ENCODE data around the gene COQ8A.

Gene COQ8A

DNA sequence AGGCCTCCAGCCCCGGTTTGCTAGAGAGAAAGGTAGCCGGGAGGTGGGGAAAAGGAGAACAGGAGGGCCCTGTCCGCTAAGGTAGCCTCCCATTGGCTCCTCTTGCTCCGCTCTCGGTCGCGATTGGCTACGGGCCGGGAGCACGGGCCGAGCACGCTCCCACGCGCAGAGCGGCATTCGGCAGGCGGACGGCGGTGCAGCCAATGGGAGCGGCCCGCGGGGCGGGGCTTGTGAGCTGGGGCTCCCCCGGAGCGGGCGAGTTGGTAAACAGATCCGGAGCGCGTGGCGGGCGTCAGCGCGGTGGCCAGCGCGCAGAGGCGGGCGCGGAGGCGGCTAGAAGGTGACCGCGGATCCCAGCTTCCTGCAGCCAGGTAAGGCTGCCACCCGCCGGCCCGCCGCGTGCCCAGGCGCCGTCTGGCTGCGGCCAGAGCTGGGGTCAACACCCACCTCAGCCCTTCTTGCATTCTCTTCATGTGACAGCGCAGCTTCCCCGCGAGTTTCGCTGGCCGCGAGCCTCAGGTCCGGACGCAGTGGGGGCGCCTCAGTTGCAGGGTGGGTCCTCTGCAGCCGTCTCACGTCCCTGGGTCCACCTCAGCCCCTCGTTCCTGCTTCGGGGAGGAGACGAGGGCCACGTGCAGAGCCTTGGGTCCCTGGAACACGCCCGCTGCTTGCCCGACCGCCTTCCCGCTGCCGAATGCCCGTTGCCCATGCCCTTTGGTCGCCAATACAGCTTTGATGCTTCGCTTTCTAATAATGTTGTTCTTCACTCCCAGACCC is at the start of gene COQ8A:
Gene COQ8A, plus strand, starts transcription at position 266 of the 777 bp plus-strand sequence. CDS start 21,092 bp downstream, outside the sequence.
- peaks cover 10 to 17% (median 12%) of the 10 kb centered on the region in 11 experiments for H3K9me3 ChIP-seq (replicated peaks in 1 of 11)
- TF ChIP-seq Cebpa-rat (IDR thresholded peaks at IDR 0.05), result no peak
- H3K27ac ChIP-seq, result peak within 1 kb of the TSS; percentile 76 to 99 (median 97)
- peak within 1 kb of the TSS; percentile 90 to 99 (median 96) for H3K4me2 ChIP-seq
- peak within 1 kb of the TSS; percentile 83 to 97 (median 93) for H3K9ac ChIP-seq
- H3K36me3 ChIP-seq, result no peaks in the 10 kb centered on the region; a peak in 1 of 22 replicates
- H3K27me3 ChIP-seq, result no peaks in the 10 kb centered on the region
- H3K4me1 ChIP-seq, result peaks cover 49 to 66% (median 55%) of the 10 kb centered on the region in 10 experiments
- H4K20me1 ChIP-seq, result peaks cover 0 to 33% (median 5%) of the 10 kb centered on the region in 11 experiments; a peak in 10 of 22 replicates
- peak within 1 kb of the TSS; percentile 69 to 87 (median 74) for H3K4me3 ChIP-seq

GRCh38 chr1:226890331-226891108 is 49.6 kb upstream of the COQ8A start:
- H3K36me3 ChIP-seq, result peaks cover 0 to 34% (median 0%) of the 10 kb centered on the region in 11 experiments; a peak in 2 of 22 replicates

GRCh38 chr1:226891346-226891745 is 48.7 kb upstream of the COQ8A start:
- TF ChIP-seq Cebpa-rat (IDR thresholded peaks at IDR 0.05), result no peak
- peaks cover 0 to 36% (median 0%) of the 10 kb centered on the region in 11 experiments; a peak in 2 of 22 replicates for H3K36me3 ChIP-seq
- H3K27me3 ChIP-seq, result no peaks in the 10 kb centered on the region
- H4K20me1 ChIP-seq, result peaks cover 0 to 8% (median 0%) of the 10 kb centered on the region in 11 experiments; a peak in 2 of 22 replicates
- H3K4me3 ChIP-seq, result no peak overlapping the region
- H3K27ac ChIP-seq, result peak overlapping the region in 5 of 11 experiments; percentile 21 to 54 (median 40); a peak in 5 of 22 replicates
- peaks cover 28 to 69% (median 53%) of the 10 kb centered on the region in 10 experiments for H3K4me1 ChIP-seq
- H3K4me2 ChIP-seq, result peak overlapping the region; percentile 46 to 78 (median 66); a peak in 21 of 22 replicates
- H3K9ac ChIP-seq, result no peak overlapping the region
- H3K9me3 ChIP-seq (replicated peaks in 1 of 11), result 0 out of 22 replicates have a peak, but pooled peaks cover 0 to 4% (median 0%) of the 10 kb centered on the region in 11 experiments

More at GRCh38 chr1:226890331-226891108, 49.6 kb upstream of the COQ8A start:
- H3K4me3 ChIP-seq, result no peak overlapping the region
- H3K27me3 ChIP-seq, result no peaks in the 10 kb centered on the region
- H3K9ac ChIP-seq, result no peak overlapping the region
- H4K20me1 ChIP-seq, result peaks cover 0 to 10% (median 0%) of the 10 kb centered on the region in 11 experiments; a peak in 2 of 22 replicates
- no peak for TF ChIP-seq Cebpa-rat (IDR thresholded peaks at IDR 0.05)
- peaks cover 36 to 77% (median 61%) of the 10 kb centered on the region in 10 experiments for H3K4me1 ChIP-seq
- H3K9me3 ChIP-seq (replicated peaks in 1 of 11), result 0 out of 22 replicates have a peak, but pooled peaks cover 0 to 4% (median 0%) of the 10 kb centered on the region in 11 experiments
- no peak overlapping the region; a peak in 1 of 22 replicates for H3K27ac ChIP-seq
- peak overlapping the region in 7 of 11 experiments; percentile 19 to 75 (median 58); a peak in 13 of 22 replicates for H3K4me2 ChIP-seq

GRCh38 chr1:226891846-226892523 is 48.1 kb upstream of the COQ8A start:
- no peaks in the 10 kb centered on the region for H3K27me3 ChIP-seq
- 0 out of 22 replicates have a peak, but pooled peaks cover 0 to 4% (median 0%) of the 10 kb centered on the region in 11 experiments for H3K9me3 ChIP-seq (replicated peaks in 1 of 11)
- H3K4me2 ChIP-seq, result peak overlapping the region; percentile 46 to 78 (median 66)
- H3K27ac ChIP-seq, result peak overlapping the region in 5 of 11 experiments; percentile 21 to 54 (median 40); a peak in 6 of 22 replicates
- H3K4me1 ChIP-seq, result peaks cover 21 to 62% (median 46%) of the 10 kb centered on the region in 10 experiments
- peaks cover 0 to 2% (median 0%) of the 10 kb centered on the region in 11 experiments; a peak in 1 of 22 replicates for H4K20me1 ChIP-seq
- H3K36me3 ChIP-seq, result peaks cover 0 to 36% (median 0%) of the 10 kb centered on the region in 11 experiments; a peak in 2 of 22 replicates
- no peak for TF ChIP-seq Cebpa-rat (IDR thresholded peaks at IDR 0.05)
- H3K4me3 ChIP-seq, result no peak overlapping the region
- no peak overlapping the region; a peak in 1 of 22 replicates for H3K9ac ChIP-seq

DNA sequence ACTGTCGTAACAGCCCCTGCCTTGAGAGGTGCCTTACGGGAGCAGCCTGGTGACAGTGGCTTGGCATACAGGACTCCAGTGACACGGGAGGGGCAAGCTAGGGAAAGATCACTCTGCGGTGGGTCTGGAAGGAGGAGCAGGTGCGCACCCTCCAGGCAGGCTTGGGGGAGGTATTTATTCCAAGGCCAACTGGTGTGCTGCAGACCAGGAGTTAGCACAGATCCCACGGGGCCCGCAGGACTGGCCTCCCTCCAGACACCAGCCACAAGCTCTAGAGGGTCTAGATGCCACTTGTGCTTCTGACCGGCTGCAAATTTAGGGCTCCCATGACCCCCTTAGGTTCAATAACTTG is 47.6 kb upstream of the COQ8A start:
- Histone ChIP-seq H3K4me3 (no peak overlapping the region), H3K9ac (0 out of 22 replicates have a peak overlapping the region, but pooled peaks of 1 of the 11 experiments have one; percentile 20), H4K20me1 (no peaks in the 10 kb centered on the region), H3K4me1 (peaks cover 18 to 57% (median 41%) of the 10 kb centered on the region in 10 experiments), H3K9me3 (replicated peaks in 1 of 11) (0 out of 22 replicates have a peak, but pooled peaks cover 0 to 4% (median 0%) of the 10 kb centered on the region in 11 experiments), H3K27me3 (no peaks in the 10 kb centered on the region), H3K4me2 (peak overlapping the region; percentile 46 to 78 (median 66)), H3K27ac (peak overlapping the region in 1 of 11 experiments; percentile 7; a peak in 1 of 22 replicates), H3K36me3 (peaks cover 0 to 36% (median 0%) of the 10 kb centered on the region in 11 experiments; a peak in 2 of 22 replicates)
- TF ChIP-seq Cebpa-rat (IDR thresholded peaks at IDR 0.05), result no peak

DNA sequence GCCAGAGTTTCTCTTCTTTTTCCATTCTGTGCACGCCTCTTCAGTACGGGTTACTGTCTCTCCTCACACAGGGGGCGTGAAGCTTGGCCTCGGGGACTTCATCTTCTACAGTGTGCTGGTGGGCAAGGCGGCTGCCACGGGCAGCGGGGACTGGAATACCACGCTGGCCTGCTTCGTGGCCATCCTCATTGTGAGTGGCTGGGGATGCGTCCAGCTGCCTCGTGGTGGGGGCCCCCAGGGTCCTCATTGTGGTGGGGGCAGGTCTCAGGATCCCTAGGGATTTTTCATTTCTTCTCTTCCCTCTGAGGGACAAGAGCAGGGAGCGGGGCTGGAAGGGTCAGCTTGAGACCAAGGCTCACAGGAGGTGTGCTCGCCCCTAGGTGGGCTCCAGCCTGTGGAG is 46.2 kb upstream of the COQ8A start:
- Histone ChIP-seq H4K20me1 (no peaks in the 10 kb centered on the region), H3K4me1 (peaks cover 18 to 49% (median 37%) of the 10 kb centered on the region in 10 experiments), H3K36me3 (peaks cover 0 to 26% (median 0%) of the 10 kb centered on the region in 11 experiments; a peak in 2 of 22 replicates), H3K27me3 (no peaks in the 10 kb centered on the region), H3K27ac (no peak overlapping the region), H3K9ac (no peak overlapping the region), H3K9me3 (replicated peaks in 1 of 11) (0 out of 22 replicates have a peak, but pooled peaks cover 0 to under 1% (median 0%) of the 10 kb centered on the region in 11 experiments), H3K4me2 (no peak overlapping the region), H3K4me3 (no peak overlapping the region)
- no peak for TF ChIP-seq Cebpa-rat (IDR thresholded peaks at IDR 0.05)

- no peak for TF ChIP-seq Cebpa-rat (IDR thresholded peaks at IDR 0.05)
- Histone ChIP-seq H3K4me1 (peaks cover 18 to 44% (median 32%) of the 10 kb centered on the region in 10 experiments), H3K36me3 (peaks cover 0 to 33% (median 0%) of the 10 kb centered on the region in 11 experiments; a peak in 2 of 22 replicates), H3K9ac (no peak overlapping the region), H3K4me3 (no peak overlapping the region), H3K27me3 (no peaks in the 10 kb centered on the region), H3K4me2 (no peak overlapping the region), H3K27ac (no peak overlapping the region), H3K9me3 (replicated peaks in 1 of 11) (no peaks in the 10 kb centered on the region), H4K20me1 (no peaks in the 10 kb centered on the region)
Observed at GRCh38 chr1:226894826-226895225, 45.3 kb upstream of the COQ8A start.

GRCh38 chr1:226895644-226896043 is 44.5 kb upstream of the COQ8A start:
- Histone ChIP-seq H3K27me3 (no peaks in the 10 kb centered on the region), H3K36me3 (peaks cover 0 to 36% (median 0%) of the 10 kb centered on the region in 11 experiments; a peak in 2 of 22 replicates), H3K4me1 (peaks cover 18 to 36% (median 25%) of the 10 kb centered on the region in 10 experiments), H4K20me1 (no peaks in the 10 kb centered on the region), H3K9me3 (replicated peaks in 1 of 11) (no peaks in the 10 kb centered on the region), H3K27ac (no peak overlapping the region), H3K4me3 (no peak overlapping the region), H3K9ac (no peak overlapping the region), H3K4me2 (no peak overlapping the region)
- no peak for TF ChIP-seq Cebpa-rat (IDR thresholded peaks at IDR 0.05)

All from BLaER1 treated with 17β-estradiol and CSF1 and Interleukin-3, amounts not matched to agents 10 nM and 100 nM (cell line).